ENCODE measurements around the gene APOBEC3H.

Gene APOBEC3H

GRCh38 chr22:39135092-39135896 lies 38.2 kb downstream of the APOBEC3H start:
- peak; percentile 75 for DNase-seq (ENCODE audit: low spot score)

GRCh38 chr22:39136317-39136716 lies 39.3 kb downstream of the APOBEC3H start:
- no peak for DNase-seq (ENCODE audit: low spot score)

- no peak for DNase-seq (ENCODE audit: low spot score)
Measured at GRCh38 chr22:39138357-39138997, 41.4 kb downstream of the APOBEC3H start.

- DNase-seq (ENCODE audit: low spot score), result no peak
Measured at GRCh38 chr22:39139933-39140332, 42.9 kb downstream of the APOBEC3H start.

GRCh38 chr22:39142088-39142680 lies 45.1 kb downstream of the APOBEC3H start:
- no peak for DNase-seq (ENCODE audit: low spot score)

- peak; percentile 65 for DNase-seq (ENCODE audit: low spot score)
Measured at GRCh38 chr22:39144101-39144767, 47.2 kb downstream of the APOBEC3H start.

- no peak for DNase-seq (ENCODE audit: low spot score)
Measured at GRCh38 chr22:39146256-39147101, 49.4 kb downstream of the APOBEC3H start.

GRCh38 chr22:39147335-39148025 lies 50.4 kb downstream of the APOBEC3H start:
- DNase-seq (ENCODE audit: low spot score), result no peak

GRCh38 chr22:39148026-39148726 lies 51.1 kb downstream of the APOBEC3H start:
- no peak for DNase-seq (ENCODE audit: low spot score)

GRCh38 chr22:39148727-39149535 lies 51.9 kb downstream of the APOBEC3H start:
- peak; percentile 77 for DNase-seq (ENCODE audit: low spot score)

GRCh38 chr22:39149915-39150847 lies 53.1 kb downstream of the APOBEC3H start:
- no peak for DNase-seq (ENCODE audit: low spot score)

- DNase-seq (ENCODE audit: low spot score), result no peak
Measured at GRCh38 chr22:39150848-39151215, 53.8 kb downstream of the APOBEC3H start.

GRCh38 chr22:39151329-39151975 lies 54.4 kb downstream of the APOBEC3H start:
- DNase-seq (ENCODE audit: low spot score), result no peak

GRCh38 chr22:39152024-39152510 lies 55.0 kb downstream of the APOBEC3H start:
- DNase-seq (ENCODE audit: low spot score), result no peak

GRCh38 chr22:39152511-39153219 lies 55.6 kb downstream of the APOBEC3H start, which contains the start of gene CBX7:
CBX7 (minus strand) TSS chr22:39152680; CDS start chr22:39152444, 236 bp downstream.
- peak; percentile 90 for DNase-seq (ENCODE audit: low spot score)

GRCh38 chr22:39153220-39153717 lies 56.2 kb downstream of the APOBEC3H start:
- no peak for DNase-seq (ENCODE audit: low spot score)
